ENCODE measurements around the gene NEGR1. TPM values are rescaled to one million over a fixed set of nuclear protein-coding genes. Genes with fewer than 3 reads are reported as not detected.

NEGR1 gene
- total RNA-seq, 1 experiment from 2014 or later, result 0.44 TPM

GRCh38 chr1:71778940-71779339, 503.4 kb downstream of the NEGR1 start:
- intact Hi-C loops (cut with micrococcal nuclease; ENCODE audit: unreplicated experiment), result no loop called here
- Histone ChIP-seq H3K9me3 (ENCODE audit: insufficient read depth, low read depth) (no peaks in the 10 kb centered on the region), H2AFZ (no peak overlapping the region), H4K20me1 (ENCODE audit: insufficient read depth) (no peaks in the 10 kb centered on the region), H3K36me3 (ENCODE audit: low read depth) (no peaks in the 10 kb centered on the region), H3K4me2 (no peak overlapping the region), H3K79me2 (ENCODE audit: low read depth) (no peaks in the 10 kb centered on the region), H3F3A (ENCODE audit: insufficient read depth, low read depth) (no peaks in the 10 kb centered on the region), H3K4me1 (replicated peaks; ENCODE audit: insufficient read depth) (no peaks in the 10 kb centered on the region), H3K27ac (no peak overlapping the region), H3K9me2 (ENCODE audit: insufficient read depth) (no peaks in the 10 kb centered on the region), H3K4me3 (no peak overlapping the region), H3K27me3 (ENCODE audit: insufficient read depth, low read depth) (no peaks in the 10 kb centered on the region)
- ChIA-PET POLR2A (ENCODE audit: unreplicated experiment) (no interaction called here), CTCF (no interaction called here)
- DNase-seq, result no peak
- BruUV-seq (replicated peaks), result no TSS peak
- TF ChIP-seq EZH2 (IDR thresholded peaks at IDR 0.05; ENCODE audit: low read depth) (no peak), CTCF (conservative IDR thresholded peaks at IDR 0.05) (no peak)

- POLR2A ChIA-PET (ENCODE audit: unreplicated experiment), result no interaction called here
- DNase-seq, result no peak
- H3K27me3 ChIP-seq (ENCODE audit: insufficient read depth, low read depth), result no peaks in the 10 kb centered on the region
- no peak overlapping the region for H2AFZ ChIP-seq
- no peak overlapping the region for H3K4me2 ChIP-seq
- H3K27ac ChIP-seq, result no peak overlapping the region
- no peaks in the 10 kb centered on the region for H3K4me1 ChIP-seq (replicated peaks; ENCODE audit: insufficient read depth)
- no peak overlapping the region for H3K4me3 ChIP-seq
- H4K20me1 ChIP-seq (ENCODE audit: insufficient read depth), result no peaks in the 10 kb centered on the region
- H3K9me3 ChIP-seq (ENCODE audit: insufficient read depth, low read depth), result no peaks in the 10 kb centered on the region
- H3K9me2 ChIP-seq (ENCODE audit: insufficient read depth), result no peaks in the 10 kb centered on the region
- intact Hi-C loops (cut with micrococcal nuclease; ENCODE audit: unreplicated experiment), result no loop called here
- H3K36me3 ChIP-seq (ENCODE audit: low read depth), result no peaks in the 10 kb centered on the region
- H3F3A ChIP-seq (ENCODE audit: insufficient read depth, low read depth), result no peaks in the 10 kb centered on the region
- CTCF ChIA-PET, result no interaction called here
- no peaks in the 10 kb centered on the region for H3K79me2 ChIP-seq (ENCODE audit: low read depth)
- BruUV-seq (replicated peaks), result no TSS peak
- TF ChIP-seq CTCF (conservative IDR thresholded peaks at IDR 0.05) (no peak), EZH2 (IDR thresholded peaks at IDR 0.05; ENCODE audit: low read depth) (no peak)
These were observed 505.2 kb downstream of the NEGR1 start for GRCh38 chr1:71777094-71777493.

GRCh38 chr1:71774705-71775104, 507.6 kb downstream of the NEGR1 start:
- no TSS peak for BruUV-seq (replicated peaks)
- ChIA-PET POLR2A (ENCODE audit: unreplicated experiment) (no interaction called here), CTCF (no interaction called here)

More at GRCh38 chr1:71774705-71775104, 507.6 kb downstream of the NEGR1 start:
- no peaks in the 10 kb centered on the region for H3K79me2 ChIP-seq (ENCODE audit: low read depth)
- DNase-seq, result no peak
- TF ChIP-seq CTCF (conservative IDR thresholded peaks at IDR 0.05), result no peak
- no peak for TF ChIP-seq EZH2 (IDR thresholded peaks at IDR 0.05; ENCODE audit: low read depth)
- H3K9me3 ChIP-seq (ENCODE audit: insufficient read depth, low read depth), result no peaks in the 10 kb centered on the region
- intact Hi-C loops (cut with micrococcal nuclease; ENCODE audit: unreplicated experiment), result no loop called here
- H4K20me1 ChIP-seq (ENCODE audit: insufficient read depth), result no peaks in the 10 kb centered on the region
- no peak overlapping the region for H3K4me3 ChIP-seq
- H3K27ac ChIP-seq, result no peak overlapping the region
- no peak overlapping the region for H3K4me2 ChIP-seq
- no peaks in the 10 kb centered on the region for H3F3A ChIP-seq (ENCODE audit: insufficient read depth, low read depth)
- no peaks in the 10 kb centered on the region for H3K27me3 ChIP-seq (ENCODE audit: insufficient read depth, low read depth)
- H2AFZ ChIP-seq, result no peak overlapping the region
- H3K4me1 ChIP-seq (replicated peaks; ENCODE audit: insufficient read depth), result no peaks in the 10 kb centered on the region
- H3K9me2 ChIP-seq (ENCODE audit: insufficient read depth), result no peaks in the 10 kb centered on the region
- H3K36me3 ChIP-seq (ENCODE audit: low read depth), result no peaks in the 10 kb centered on the region

All from PC-9 (cell line).